T-helper 1 cell treated with Interleukin-12 subunit alpha and Interleukin-12 subunit beta and Interleukin-4 antibody, amounts not matched to agents 30 μg/mL and 1 μg/mL, for 36 hours (primary cell): ENCODE measurements around the gene GLP1R.
A peak's percentile ranks its signal among the peaks of the same experiment; 100 is the strongest.

Experiments used
- H3K27ac Mint-ChIP-seq: one replicate; pipeline ENCODE4 v1.8.0; 2021; ENCODE audit warnings: mild to moderate bottlenecking, mixed read lengths
- H3K27me3 Mint-ChIP-seq: one replicate; pipeline ENCODE4 v1.8.0; 2021; ENCODE audit warnings: low read depth, mixed read lengths
- H3K36me3 Mint-ChIP-seq: one replicate; pipeline ENCODE4 v1.8.0; 2021; ENCODE audit warnings: low read depth, mixed read lengths
- H3K4me1 Mint-ChIP-seq: one replicate; pipeline ENCODE4 v1.8.0; 2021; ENCODE audit warnings: low read depth, mixed read lengths
- H3K4me3 Mint-ChIP-seq: one replicate; pipeline ENCODE4 v1.8.0; 2021; ENCODE audit warnings: mild to moderate bottlenecking, moderate library complexity, mixed read lengths
- H3K9me3 Mint-ChIP-seq: one replicate; pipeline ENCODE4 v1.8.0; 2021; ENCODE audit warnings: mixed read lengths

The GLP1R gene

GRCh38 chr6:39029156-39030011 is 19.2 kb upstream of the GLP1R start:
- no peak overlapping the region for H3K27ac Mint-ChIP-seq
- H3K27me3 Mint-ChIP-seq = peaks cover 58% of the 10 kb centered on the region
- H3K4me1 Mint-ChIP-seq = peaks cover 2% of the 10 kb centered on the region
- H3K36me3 Mint-ChIP-seq = no peaks in the 10 kb centered on the region
- no peaks in the 10 kb centered on the region for H3K9me3 Mint-ChIP-seq
- no peak overlapping the region for H3K4me3 Mint-ChIP-seq

- Mint-ChIP-seq H3K4me3 (no peak overlapping the region), H3K36me3 (peaks cover 2% of the 10 kb centered on the region), H3K4me1 (peaks cover 1% of the 10 kb centered on the region), H3K27ac (no peak overlapping the region), H3K9me3 (no peaks in the 10 kb centered on the region), H3K27me3 (peaks cover 63% of the 10 kb centered on the region)
These were observed 12.9 kb upstream of the GLP1R start for GRCh38 chr6:39035681-39036080.

GRCh38 chr6:39037082-39037508 is 11.5 kb upstream of the GLP1R start:
- Mint-ChIP-seq H3K36me3 (peaks cover 2% of the 10 kb centered on the region), H3K4me3 (no peak overlapping the region), H3K9me3 (no peaks in the 10 kb centered on the region), H3K27ac (no peak overlapping the region), H3K4me1 (peaks cover 1% of the 10 kb centered on the region), H3K27me3 (peaks cover 58% of the 10 kb centered on the region)

GRCh38 chr6:39037707-39038106 is 10.9 kb upstream of the GLP1R start:
- H3K27ac Mint-ChIP-seq = no peak overlapping the region
- H3K27me3 Mint-ChIP-seq = peaks cover 53% of the 10 kb centered on the region
- H3K36me3 Mint-ChIP-seq = peaks cover 2% of the 10 kb centered on the region
- no peaks in the 10 kb centered on the region for H3K9me3 Mint-ChIP-seq
- H3K4me1 Mint-ChIP-seq = peaks cover 1% of the 10 kb centered on the region
- H3K4me3 Mint-ChIP-seq = no peak overlapping the region

- peaks cover 35% of the 10 kb centered on the region for H3K27me3 Mint-ChIP-seq
- H3K9me3 Mint-ChIP-seq = no peaks in the 10 kb centered on the region
- no peak overlapping the region for H3K4me3 Mint-ChIP-seq
These were observed 8.4 kb upstream of the GLP1R start for GRCh38 chr6:39040080-39040673.

GRCh38 chr6:39041072-39041471 is 7.5 kb upstream of the GLP1R start:
- Mint-ChIP-seq H3K27ac (no peak overlapping the region), H3K9me3 (no peaks in the 10 kb centered on the region), H3K4me3 (no peak overlapping the region), H3K27me3 (peaks cover 27% of the 10 kb centered on the region), H3K4me1 (peaks cover 1% of the 10 kb centered on the region), H3K36me3 (peaks cover 2% of the 10 kb centered on the region)

More at GRCh38 chr6:39040080-39040673, 8.4 kb upstream of the GLP1R start:
- H3K27ac Mint-ChIP-seq = no peak overlapping the region
- H3K4me1 Mint-ChIP-seq = peaks cover 1% of the 10 kb centered on the region
- H3K36me3 Mint-ChIP-seq = peaks cover 2% of the 10 kb centered on the region

- Mint-ChIP-seq H3K27ac (no peak overlapping the region), H3K27me3 (peaks cover 26% of the 10 kb centered on the region), H3K36me3 (peaks cover under 1% of the 10 kb centered on the region), H3K4me3 (no peak overlapping the region), H3K9me3 (no peaks in the 10 kb centered on the region), H3K4me1 (no peaks in the 10 kb centered on the region)
These were observed 4.8 kb upstream of the GLP1R start for GRCh38 chr6:39043776-39044175.

DNA sequence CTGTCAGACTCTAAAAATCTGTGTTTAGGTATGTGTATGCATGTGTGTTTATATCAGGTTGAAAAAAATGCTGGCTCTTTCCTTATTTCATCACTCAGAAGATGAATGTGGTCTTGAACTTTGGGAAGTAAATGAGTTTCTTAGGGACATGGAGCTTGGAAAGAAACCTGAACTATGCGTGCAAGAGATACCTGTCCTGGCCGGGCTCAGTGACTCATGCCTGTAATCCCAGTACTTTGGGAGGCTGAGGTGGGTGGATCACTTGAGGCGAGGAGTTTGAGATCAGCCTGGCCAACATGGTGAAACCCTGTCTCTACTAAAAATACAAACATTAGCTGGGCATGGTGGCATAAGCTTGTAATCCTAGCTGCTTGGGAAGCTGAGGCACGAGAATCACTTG is 4.4 kb upstream of the GLP1R start:
- peaks cover 24% of the 10 kb centered on the region for H3K27me3 Mint-ChIP-seq
- H3K9me3 Mint-ChIP-seq = no peaks in the 10 kb centered on the region
- peaks cover under 1% of the 10 kb centered on the region for H3K4me1 Mint-ChIP-seq
- H3K4me3 Mint-ChIP-seq = no peak overlapping the region
- no peak overlapping the region for H3K27ac Mint-ChIP-seq
- H3K36me3 Mint-ChIP-seq = no peaks in the 10 kb centered on the region

GRCh38 chr6:39047434-39048327 is 900 bp upstream of the GLP1R start:
- Mint-ChIP-seq H3K4me3 (peak overlapping the region; percentile 18), H3K9me3 (no peaks in the 10 kb centered on the region), H3K4me1 (peaks cover 12% of the 10 kb centered on the region), H3K36me3 (no peaks in the 10 kb centered on the region), H3K27me3 (peaks cover 48% of the 10 kb centered on the region), H3K27ac (peak overlapping the region; percentile 17)

DNA sequence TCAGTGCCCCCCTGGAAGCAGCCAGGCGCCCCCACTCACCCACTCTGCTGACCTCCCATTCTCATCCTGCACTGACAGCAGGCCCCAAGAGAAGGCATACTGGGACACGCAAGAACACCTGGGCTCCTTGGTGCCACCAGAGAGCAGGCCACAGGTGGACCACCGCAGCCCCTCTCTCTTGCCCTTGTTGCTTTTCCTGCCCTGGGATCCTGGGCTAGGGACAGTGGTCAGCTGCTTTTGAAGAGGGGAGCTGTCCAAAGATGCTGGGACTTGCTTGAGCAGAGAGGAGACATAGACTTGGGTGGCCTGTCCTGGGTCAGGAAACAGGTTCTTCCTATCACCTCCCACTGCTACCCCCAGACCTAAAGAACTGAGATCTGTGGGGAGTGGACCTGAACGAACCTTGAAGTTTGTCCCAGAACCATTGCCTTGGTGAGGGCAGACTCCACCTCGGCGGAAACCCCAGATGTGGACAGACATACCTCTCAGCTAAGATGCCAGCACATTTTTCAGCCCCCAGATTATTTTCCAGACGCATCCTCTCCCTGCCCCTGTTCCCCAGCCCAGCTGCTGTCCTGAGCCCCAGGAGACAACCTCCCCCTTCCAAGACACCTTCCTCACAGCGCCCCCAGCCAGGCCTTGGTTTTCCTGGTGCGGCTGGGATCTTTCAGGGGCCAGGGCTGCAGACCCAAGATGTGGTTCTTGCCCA is 1.1 kb downstream of the GLP1R start:
- peaks cover 12% of the 10 kb centered on the region for H3K4me1 Mint-ChIP-seq
- H3K9me3 Mint-ChIP-seq = no peaks in the 10 kb centered on the region
- H3K27ac Mint-ChIP-seq = no peak overlapping the region
- no peaks in the 10 kb centered on the region for H3K36me3 Mint-ChIP-seq
- peaks cover 48% of the 10 kb centered on the region for H3K27me3 Mint-ChIP-seq
- H3K4me3 Mint-ChIP-seq = no peak overlapping the region

DNA sequence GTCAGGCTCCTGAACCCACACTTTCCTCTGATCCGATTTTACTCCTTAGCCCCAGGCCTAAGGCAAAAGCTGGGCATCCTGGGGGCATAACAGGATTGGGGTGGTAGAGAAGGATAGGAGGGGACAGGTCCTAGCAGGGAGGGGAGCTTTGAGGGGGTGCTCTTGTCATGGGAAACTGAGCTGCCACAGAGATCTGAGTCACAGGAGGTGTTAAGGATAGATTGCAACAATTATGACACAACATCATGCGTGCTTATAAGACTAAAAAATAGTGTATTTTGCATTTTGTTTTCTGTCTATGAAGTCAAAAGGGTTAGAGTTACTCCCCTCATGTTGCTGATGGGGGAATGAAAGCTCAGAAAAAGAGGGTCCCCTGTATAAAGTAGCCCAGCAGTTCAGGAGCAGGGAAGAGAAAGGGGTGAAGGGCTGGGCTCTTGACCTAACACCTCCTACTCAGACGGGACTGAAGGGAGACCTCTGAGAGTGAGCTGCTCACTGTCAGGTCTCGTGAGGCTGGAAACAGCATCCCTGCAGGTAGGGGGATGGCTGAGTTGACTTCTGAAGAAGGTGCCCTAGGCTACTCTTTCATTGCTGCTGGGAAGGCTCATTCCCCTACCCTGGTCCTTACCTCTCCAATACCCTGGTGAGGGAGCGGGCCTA is 2.0 kb downstream of the GLP1R start:
- Mint-ChIP-seq H3K9me3 (no peaks in the 10 kb centered on the region), H3K36me3 (no peaks in the 10 kb centered on the region), H3K27me3 (peaks cover 48% of the 10 kb centered on the region), H3K4me3 (no peak overlapping the region), H3K4me1 (peaks cover 12% of the 10 kb centered on the region), H3K27ac (no peak overlapping the region)

DNA sequence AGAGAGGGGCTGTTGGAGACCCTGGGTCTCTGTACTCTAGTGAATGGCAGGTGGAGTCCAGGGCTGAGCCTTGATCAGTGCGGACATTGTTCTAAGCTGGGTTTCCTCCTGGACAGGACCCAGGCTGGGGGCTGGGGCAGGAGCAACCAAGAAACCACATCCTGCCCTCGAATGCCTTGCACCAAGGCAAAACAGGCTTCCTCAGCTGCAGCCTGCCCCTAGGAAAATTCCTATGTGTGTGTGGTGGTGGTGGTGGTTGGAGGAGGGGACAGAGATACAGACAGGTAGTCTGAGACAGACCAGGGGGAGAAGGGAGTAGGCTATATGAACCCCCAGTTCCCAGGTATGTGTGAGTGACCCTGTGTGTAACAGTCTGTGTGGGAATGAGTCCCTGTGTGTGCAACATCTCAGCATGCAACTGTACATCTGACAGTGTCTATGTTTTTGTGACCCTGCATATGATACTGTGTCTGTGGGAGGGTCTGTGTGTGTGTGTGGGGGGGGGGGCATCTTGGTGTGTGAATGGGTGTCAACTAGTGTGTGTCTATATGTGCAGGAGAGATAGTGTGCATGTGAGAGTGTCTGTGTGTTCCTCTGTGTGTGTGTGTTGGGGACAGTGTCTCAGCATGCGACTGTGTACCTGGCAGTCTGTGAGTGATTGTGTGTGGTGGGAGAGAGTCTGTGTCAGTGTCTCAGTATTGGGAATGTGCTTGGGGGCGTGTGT is 3.0 kb downstream of the GLP1R start:
- Mint-ChIP-seq H3K36me3 (no peaks in the 10 kb centered on the region), H3K9me3 (no peaks in the 10 kb centered on the region), H3K4me1 (peaks cover 12% of the 10 kb centered on the region), H3K27ac (no peak overlapping the region), H3K4me3 (no peak overlapping the region), H3K27me3 (peaks cover 45% of the 10 kb centered on the region)

DNA sequence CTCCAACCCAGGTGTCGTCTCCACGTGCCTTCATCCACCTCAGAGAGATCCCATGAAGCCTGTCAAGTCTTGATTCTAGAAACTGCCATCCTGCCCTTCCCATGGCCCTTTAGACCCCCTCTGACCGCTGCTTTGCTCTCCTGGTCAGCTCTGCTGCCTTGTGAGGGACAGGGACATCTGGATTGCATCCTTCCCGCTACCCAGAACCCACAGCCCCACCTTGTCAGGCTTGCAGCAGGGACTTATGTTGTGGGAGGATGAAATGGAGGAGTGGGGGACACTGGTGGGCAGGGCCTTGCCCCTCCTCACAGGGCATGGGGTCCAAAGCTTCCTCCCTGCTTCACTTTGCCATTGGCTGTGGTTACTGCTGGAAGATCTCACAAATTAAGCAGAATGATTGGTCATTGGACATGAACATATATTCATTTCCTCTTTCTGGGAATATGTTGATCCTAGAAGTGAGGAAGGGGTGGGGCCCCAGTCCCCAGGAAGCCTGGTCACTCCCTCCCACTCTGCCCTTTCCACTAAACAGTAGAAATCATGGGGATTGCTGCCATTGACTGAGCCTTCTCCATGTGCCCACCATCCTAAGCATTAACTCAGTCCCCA is 4.5 kb downstream of the GLP1R start:
- Mint-ChIP-seq H3K9me3 (no peaks in the 10 kb centered on the region), H3K27me3 (peaks cover 31% of the 10 kb centered on the region), H3K4me1 (peaks cover 12% of the 10 kb centered on the region), H3K4me3 (no peak overlapping the region), H3K36me3 (no peaks in the 10 kb centered on the region), H3K27ac (no peak overlapping the region)
